Liver (tissue), 2 donors: Measurements from ENCODE around the gene ABHD8.

Experiments used
- TF ChIP-seq, protein P1 (sequence below): fragments of 150-350 bp; IDR thresholded peaks from 2 replicates; pipeline ENCODE4 v1.5.1; 2017; ENCODE audit warnings: improper control_type of control experiment, low read depth, low read length; ENCODE audit not compliant: missing input control
- TF ChIP-seq, protein P2 (sequence below): IDR thresholded peaks from 2 replicates; pipeline ENCODE4 v1.6.1; 2016; ENCODE audit warnings: antibody characterized with exemption, mild to moderate bottlenecking
- donor health status: healthy.

DNA sequence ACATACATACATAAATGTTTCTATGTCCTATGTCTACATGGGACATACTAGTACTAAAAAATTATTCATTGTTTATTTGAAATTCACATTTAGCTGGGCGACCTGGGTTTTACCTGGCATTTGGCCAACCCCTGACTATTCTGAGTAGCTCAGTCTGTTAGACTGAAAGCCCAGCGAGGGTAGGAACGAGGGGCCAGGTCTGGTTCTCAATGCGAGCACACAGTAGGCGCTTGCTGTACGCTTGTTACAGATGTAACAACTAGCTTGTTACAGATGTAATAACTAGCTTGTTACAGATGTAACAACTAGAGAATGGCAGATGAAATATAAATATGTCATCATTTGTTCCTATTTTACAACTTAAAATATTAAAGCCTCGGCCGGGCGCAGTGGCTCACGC, 32.4 kb upstream of the ABHD8 start:
- TF ChIP-seq, protein P1, sequence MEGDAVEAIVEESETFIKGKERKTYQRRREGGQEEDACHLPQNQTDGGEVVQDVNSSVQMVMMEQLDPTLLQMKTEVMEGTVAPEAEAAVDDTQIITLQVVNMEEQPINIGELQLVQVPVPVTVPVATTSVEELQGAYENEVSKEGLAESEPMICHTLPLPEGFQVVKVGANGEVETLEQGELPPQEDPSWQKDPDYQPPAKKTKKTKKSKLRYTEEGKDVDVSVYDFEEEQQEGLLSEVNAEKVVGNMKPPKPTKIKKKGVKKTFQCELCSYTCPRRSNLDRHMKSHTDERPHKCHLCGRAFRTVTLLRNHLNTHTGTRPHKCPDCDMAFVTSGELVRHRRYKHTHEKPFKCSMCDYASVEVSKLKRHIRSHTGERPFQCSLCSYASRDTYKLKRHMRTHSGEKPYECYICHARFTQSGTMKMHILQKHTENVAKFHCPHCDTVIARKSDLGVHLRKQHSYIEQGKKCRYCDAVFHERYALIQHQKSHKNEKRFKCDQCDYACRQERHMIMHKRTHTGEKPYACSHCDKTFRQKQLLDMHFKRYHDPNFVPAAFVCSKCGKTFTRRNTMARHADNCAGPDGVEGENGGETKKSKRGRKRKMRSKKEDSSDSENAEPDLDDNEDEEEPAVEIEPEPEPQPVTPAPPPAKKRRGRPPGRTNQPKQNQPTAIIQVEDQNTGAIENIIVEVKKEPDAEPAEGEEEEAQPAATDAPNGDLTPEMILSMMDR, result no peak
- TF ChIP-seq, protein P2, sequence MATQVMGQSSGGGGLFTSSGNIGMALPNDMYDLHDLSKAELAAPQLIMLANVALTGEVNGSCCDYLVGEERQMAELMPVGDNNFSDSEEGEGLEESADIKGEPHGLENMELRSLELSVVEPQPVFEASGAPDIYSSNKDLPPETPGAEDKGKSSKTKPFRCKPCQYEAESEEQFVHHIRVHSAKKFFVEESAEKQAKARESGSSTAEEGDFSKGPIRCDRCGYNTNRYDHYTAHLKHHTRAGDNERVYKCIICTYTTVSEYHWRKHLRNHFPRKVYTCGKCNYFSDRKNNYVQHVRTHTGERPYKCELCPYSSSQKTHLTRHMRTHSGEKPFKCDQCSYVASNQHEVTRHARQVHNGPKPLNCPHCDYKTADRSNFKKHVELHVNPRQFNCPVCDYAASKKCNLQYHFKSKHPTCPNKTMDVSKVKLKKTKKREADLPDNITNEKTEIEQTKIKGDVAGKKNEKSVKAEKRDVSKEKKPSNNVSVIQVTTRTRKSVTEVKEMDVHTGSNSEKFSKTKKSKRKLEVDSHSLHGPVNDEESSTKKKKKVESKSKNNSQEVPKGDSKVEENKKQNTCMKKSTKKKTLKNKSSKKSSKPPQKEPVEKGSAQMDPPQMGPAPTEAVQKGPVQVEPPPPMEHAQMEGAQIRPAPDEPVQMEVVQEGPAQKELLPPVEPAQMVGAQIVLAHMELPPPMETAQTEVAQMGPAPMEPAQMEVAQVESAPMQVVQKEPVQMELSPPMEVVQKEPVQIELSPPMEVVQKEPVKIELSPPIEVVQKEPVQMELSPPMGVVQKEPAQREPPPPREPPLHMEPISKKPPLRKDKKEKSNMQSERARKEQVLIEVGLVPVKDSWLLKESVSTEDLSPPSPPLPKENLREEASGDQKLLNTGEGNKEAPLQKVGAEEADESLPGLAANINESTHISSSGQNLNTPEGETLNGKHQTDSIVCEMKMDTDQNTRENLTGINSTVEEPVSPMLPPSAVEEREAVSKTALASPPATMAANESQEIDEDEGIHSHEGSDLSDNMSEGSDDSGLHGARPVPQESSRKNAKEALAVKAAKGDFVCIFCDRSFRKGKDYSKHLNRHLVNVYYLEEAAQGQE, result no peak
